ENCODE measurements around the gene SH2D1B. TPM values are rescaled to one million over a fixed set of nuclear protein-coding genes. Genes with fewer than 3 reads are reported as not detected.
A peak's percentile ranks its signal among the peaks of the same experiment; 100 is the strongest.

The SH2D1B gene
- total RNA-seq, 2 donors from 2014 or later = 0.32 TPM; not detected in 1

DNA sequence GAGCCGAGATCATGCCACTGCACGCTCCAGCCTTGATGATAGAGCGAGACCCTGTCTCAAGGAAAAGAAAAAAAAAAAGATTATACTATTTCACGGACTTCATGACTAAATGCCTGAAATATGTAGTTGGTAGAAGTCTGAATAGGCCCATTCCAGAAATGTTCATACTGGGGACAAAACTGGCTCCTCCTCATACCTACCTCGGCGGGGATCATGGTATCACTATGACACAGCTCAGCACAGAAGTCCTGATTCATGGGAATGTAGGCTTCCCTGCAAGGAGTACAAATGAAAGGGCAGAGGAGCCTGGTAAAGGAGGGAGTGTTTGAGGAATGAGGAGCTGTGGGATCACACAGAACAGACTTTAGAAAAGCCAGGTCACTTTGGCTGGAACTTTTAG lies 40.3 kb downstream of the SH2D1B start:
- H3K27me3 Mint-ChIP-seq (ENCODE audit: low read depth) = no peaks in the 10 kb centered on the region
- H3K4me3 Mint-ChIP-seq = no peak overlapping the region
- H3K4me1 Mint-ChIP-seq (ENCODE audit: low read depth) = no peaks in the 10 kb centered on the region
- H3K9me3 Mint-ChIP-seq = no peaks in the 10 kb centered on the region
- DNase-seq (no peak), ATAC-seq (replicated peaks in 1 of 2) (no peak)
- H3K27ac Mint-ChIP-seq = no peak overlapping the region
- no peaks in the 10 kb centered on the region for H3K36me3 Mint-ChIP-seq (ENCODE audit: insufficient read depth in 2 of 2)

GRCh38 chr1:162370721-162371120 lies 41.2 kb downstream of the SH2D1B start:
- ATAC-seq (replicated peaks in 1 of 2) (no peak), DNase-seq (no peak)
- Mint-ChIP-seq H3K9me3 (no peaks in the 10 kb centered on the region), H3K27ac (no peak overlapping the region), H3K4me3 (no peak overlapping the region), H3K4me1 (ENCODE audit: low read depth) (no peaks in the 10 kb centered on the region), H3K36me3 (ENCODE audit: insufficient read depth in 2 of 2) (no peaks in the 10 kb centered on the region), H3K27me3 (ENCODE audit: low read depth) (no peaks in the 10 kb centered on the region)

GRCh38 chr1:162370161-162370560 lies 41.8 kb downstream of the SH2D1B start:
- ATAC-seq (replicated peaks in 1 of 2) = no peak
- H3K36me3 Mint-ChIP-seq (ENCODE audit: insufficient read depth in 2 of 2) = no peaks in the 10 kb centered on the region
- H3K4me3 Mint-ChIP-seq = no peak overlapping the region
- DNase-seq = no peak
- H3K27ac Mint-ChIP-seq = no peak overlapping the region
- no peaks in the 10 kb centered on the region for H3K9me3 Mint-ChIP-seq
- no peaks in the 10 kb centered on the region for H3K27me3 Mint-ChIP-seq (ENCODE audit: low read depth)
- H3K4me1 Mint-ChIP-seq (ENCODE audit: low read depth) = no peaks in the 10 kb centered on the region

- H3K4me3 Mint-ChIP-seq = no peak overlapping the region
- H3K9me3 Mint-ChIP-seq = no peaks in the 10 kb centered on the region
- no peak overlapping the region for H3K27ac Mint-ChIP-seq
- no peaks in the 10 kb centered on the region for H3K4me1 Mint-ChIP-seq (ENCODE audit: low read depth)
- DNase-seq = no peak
- no peaks in the 10 kb centered on the region for H3K36me3 Mint-ChIP-seq (ENCODE audit: insufficient read depth in 2 of 2)
- H3K27me3 Mint-ChIP-seq (ENCODE audit: low read depth) = no peaks in the 10 kb centered on the region
- no peak for ATAC-seq (replicated peaks in 1 of 2)
These were observed 42.4 kb downstream of the SH2D1B start for GRCh38 chr1:162369571-162369970.

GRCh38 chr1:162368451-162368850 lies 43.5 kb downstream of the SH2D1B start:
- Mint-ChIP-seq H3K27ac (no peak overlapping the region), H3K27me3 (ENCODE audit: low read depth) (no peaks in the 10 kb centered on the region), H3K9me3 (no peaks in the 10 kb centered on the region), H3K36me3 (ENCODE audit: insufficient read depth in 2 of 2) (no peaks in the 10 kb centered on the region), H3K4me3 (no peak overlapping the region), H3K4me1 (ENCODE audit: low read depth) (no peaks in the 10 kb centered on the region)
- ATAC-seq (replicated peaks in 1 of 2) = no peak
- DNase-seq = no peak

DNA sequence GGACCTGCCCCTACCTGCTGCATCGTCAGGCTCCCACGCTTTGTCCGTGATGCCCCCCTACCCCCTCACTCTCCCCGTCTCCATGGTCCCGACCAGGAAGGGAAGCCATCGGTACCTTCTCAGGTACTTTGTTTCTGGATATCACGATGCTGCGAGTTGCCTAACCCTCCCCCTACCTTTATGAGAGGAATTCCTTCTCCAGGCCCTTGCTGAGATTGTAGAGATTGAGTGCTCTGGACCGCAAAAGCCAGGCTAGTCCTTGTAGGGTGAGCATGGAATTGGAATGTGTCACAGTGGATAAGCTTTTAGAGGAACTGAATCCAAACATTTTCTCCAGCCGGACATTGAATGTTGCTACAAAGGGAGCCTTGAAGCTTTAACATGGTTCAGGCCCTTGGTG lies 44.2 kb downstream of the SH2D1B start:
- H3K9me3 Mint-ChIP-seq = no peaks in the 10 kb centered on the region
- no peak overlapping the region for H3K4me3 Mint-ChIP-seq
- H3K27ac Mint-ChIP-seq = no peak overlapping the region
- DNase-seq (no peak), ATAC-seq (replicated peaks in 1 of 2) (no peak)
- no peaks in the 10 kb centered on the region for H3K27me3 Mint-ChIP-seq (ENCODE audit: low read depth)
- H3K36me3 Mint-ChIP-seq (ENCODE audit: insufficient read depth in 2 of 2) = no peaks in the 10 kb centered on the region
- H3K4me1 Mint-ChIP-seq (ENCODE audit: low read depth) = no peaks in the 10 kb centered on the region

DNA sequence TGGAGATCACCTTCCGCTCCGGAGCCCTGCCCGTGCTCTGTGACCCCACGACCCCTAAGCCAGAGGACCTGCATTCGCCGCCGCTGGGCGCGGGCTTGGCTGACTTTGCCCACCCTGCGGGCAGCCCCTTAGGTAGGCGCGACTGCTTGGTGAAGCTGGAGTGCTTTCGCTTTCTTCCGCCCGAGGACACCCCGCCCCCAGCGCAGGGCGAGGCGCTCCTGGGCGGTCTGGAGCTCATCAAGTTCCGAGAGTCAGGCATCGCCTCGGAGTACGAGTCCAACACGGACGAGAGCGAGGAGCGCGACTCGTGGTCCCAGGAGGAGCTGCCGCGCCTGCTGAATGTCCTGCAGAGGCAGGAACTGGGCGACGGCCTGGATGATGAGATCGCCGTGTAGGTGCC lies 44.9 kb downstream of the SH2D1B start:
- no peaks in the 10 kb centered on the region for H3K9me3 Mint-ChIP-seq
- no peak overlapping the region for H3K27ac Mint-ChIP-seq
- no peak for DNase-seq
- peak in 1 of 2 donors; percentile 44 for ATAC-seq (replicated peaks in 1 of 2)
- no peaks in the 10 kb centered on the region for H3K27me3 Mint-ChIP-seq (ENCODE audit: low read depth)
- no peaks in the 10 kb centered on the region for H3K4me1 Mint-ChIP-seq (ENCODE audit: low read depth)
- no peaks in the 10 kb centered on the region for H3K36me3 Mint-ChIP-seq (ENCODE audit: insufficient read depth in 2 of 2)
- peak overlapping the region in 1 of 2 donors; percentile 70 for H3K4me3 Mint-ChIP-seq

DNA sequence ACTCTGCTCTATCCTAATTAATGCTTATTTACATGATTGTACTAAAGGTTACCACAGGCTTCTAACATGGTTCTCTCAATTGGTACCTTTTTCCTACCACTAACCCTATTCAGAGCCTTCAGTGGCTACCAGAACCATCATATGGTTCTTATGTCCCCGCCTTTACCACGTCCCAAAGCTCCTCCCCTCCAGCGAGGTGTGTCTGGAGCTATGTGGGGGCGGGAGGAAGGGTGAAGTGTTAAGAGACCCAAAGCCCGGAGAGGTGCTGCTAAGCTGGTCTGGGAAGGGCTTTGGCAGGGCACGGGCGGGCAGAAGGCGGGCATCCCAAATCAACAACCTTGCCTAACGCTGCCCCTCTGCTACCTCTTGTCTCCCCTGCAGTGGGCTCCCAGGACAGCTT lies 45.3 kb downstream of the SH2D1B start:
- peak in 1 of 2 donors; percentile 27 for ATAC-seq (replicated peaks in 1 of 2)
- DNase-seq = no peak
- peak overlapping the region in 1 of 2 donors; percentile 70 for H3K4me3 Mint-ChIP-seq
- no peaks in the 10 kb centered on the region for H3K36me3 Mint-ChIP-seq (ENCODE audit: insufficient read depth in 2 of 2)
- H3K4me1 Mint-ChIP-seq (ENCODE audit: low read depth) = no peaks in the 10 kb centered on the region
- no peak overlapping the region for H3K27ac Mint-ChIP-seq
- H3K9me3 Mint-ChIP-seq = no peaks in the 10 kb centered on the region
- H3K27me3 Mint-ChIP-seq (ENCODE audit: low read depth) = no peaks in the 10 kb centered on the region

DNA sequence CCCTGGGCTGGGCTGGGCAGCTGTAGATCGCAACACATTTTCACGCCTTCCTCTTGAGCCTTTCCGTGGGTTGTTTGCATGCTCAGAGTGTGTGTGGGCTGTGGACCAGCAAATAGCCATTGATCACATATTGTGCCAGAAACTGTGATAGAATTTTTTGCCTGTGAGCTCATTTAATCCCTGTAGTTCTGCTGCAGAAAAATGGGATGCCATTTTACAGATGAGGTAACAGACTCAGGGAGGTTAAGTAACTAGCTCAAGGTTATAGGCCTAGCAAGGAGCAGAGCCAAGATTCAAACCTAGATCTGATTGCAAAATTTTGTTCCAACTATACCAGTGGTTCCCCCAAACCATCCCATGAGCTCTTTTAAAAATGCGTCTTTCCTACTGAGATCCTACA lies 45.8 kb downstream of the SH2D1B start:
- Mint-ChIP-seq H3K9me3 (no peaks in the 10 kb centered on the region), H3K27me3 (ENCODE audit: low read depth) (no peaks in the 10 kb centered on the region), H3K27ac (no peak overlapping the region), H3K36me3 (ENCODE audit: insufficient read depth in 2 of 2) (no peaks in the 10 kb centered on the region), H3K4me1 (ENCODE audit: low read depth) (no peaks in the 10 kb centered on the region), H3K4me3 (no peak overlapping the region)
- DNase-seq = no peak
- no peak for ATAC-seq (replicated peaks in 1 of 2)

DNA sequence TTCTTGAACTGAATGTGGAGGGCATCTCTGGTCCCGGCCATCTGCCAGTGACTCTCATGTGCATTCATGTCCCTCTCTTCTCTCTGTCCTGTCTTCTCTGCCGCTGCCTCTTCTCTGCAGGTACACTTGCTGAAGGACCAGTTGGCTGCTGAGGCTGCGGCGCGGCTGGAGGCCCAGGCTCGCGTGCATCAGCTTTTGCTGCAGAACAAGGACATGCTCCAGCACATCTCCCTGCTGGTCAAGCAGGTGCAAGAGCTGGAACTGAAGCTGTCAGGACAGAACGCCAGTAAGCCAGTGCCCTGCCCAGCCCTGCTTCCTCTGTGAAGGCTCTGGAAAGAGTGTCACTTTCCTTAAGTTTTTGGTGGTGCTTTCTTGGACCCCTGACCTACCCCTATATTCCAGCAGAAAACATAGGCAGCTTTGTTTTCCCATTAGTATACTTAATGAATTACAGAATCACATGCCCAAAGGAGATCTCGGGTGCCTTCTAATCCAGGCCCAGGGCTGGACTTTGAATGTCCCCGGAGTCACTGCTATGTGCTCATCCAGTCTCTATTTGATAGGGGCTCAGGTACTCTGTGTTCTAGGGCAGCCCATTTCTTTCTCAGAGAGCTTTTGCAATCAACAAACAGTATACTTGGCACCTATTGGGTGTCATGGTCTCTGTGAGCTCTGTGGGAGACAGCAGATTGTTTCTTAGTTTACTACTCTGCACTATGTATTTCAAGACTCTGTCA lies 46.5 kb downstream of the SH2D1B start:
- ATAC-seq (replicated peaks in 1 of 2) (no peak), DNase-seq (no peak)
- Mint-ChIP-seq H3K4me3 (no peak overlapping the region), H3K4me1 (ENCODE audit: low read depth) (no peaks in the 10 kb centered on the region), H3K36me3 (ENCODE audit: insufficient read depth in 2 of 2) (no peaks in the 10 kb centered on the region), H3K27me3 (ENCODE audit: low read depth) (no peaks in the 10 kb centered on the region), H3K9me3 (no peaks in the 10 kb centered on the region), H3K27ac (no peak overlapping the region)

- Mint-ChIP-seq H3K36me3 (ENCODE audit: insufficient read depth in 2 of 2) (no peaks in the 10 kb centered on the region), H3K9me3 (no peaks in the 10 kb centered on the region), H3K27ac (no peak overlapping the region), H3K27me3 (ENCODE audit: low read depth) (no peaks in the 10 kb centered on the region), H3K4me3 (no peak overlapping the region), H3K4me1 (ENCODE audit: low read depth) (no peaks in the 10 kb centered on the region)
- ATAC-seq (replicated peaks in 1 of 2) (no peak), DNase-seq (no peak)
These were observed 47.4 kb downstream of the SH2D1B start for GRCh38 chr1:162364498-162364897.

DNA sequence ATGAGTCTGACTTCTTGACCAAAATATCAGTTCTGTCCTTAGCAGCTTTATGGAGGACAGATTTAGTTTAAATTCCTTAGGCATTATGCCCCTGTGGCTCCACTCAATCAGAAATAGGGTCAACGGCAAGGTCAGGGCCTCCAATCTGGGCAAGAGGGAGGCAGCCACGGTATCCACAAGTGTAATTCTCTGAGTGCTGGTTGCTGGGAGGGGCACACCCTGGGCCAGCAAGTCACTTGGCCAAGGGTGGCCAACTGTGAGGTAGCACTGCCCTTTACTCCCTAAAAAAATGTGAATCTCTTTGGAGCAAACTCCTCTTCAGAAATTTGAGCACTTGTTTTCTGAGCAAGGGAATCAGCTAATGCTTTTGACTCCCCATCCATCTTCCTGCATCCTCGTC lies 48.1 kb downstream of the SH2D1B start:
- H3K4me1 Mint-ChIP-seq (ENCODE audit: low read depth) = no peaks in the 10 kb centered on the region
- H3K4me3 Mint-ChIP-seq = no peak overlapping the region
- H3K36me3 Mint-ChIP-seq (ENCODE audit: insufficient read depth in 2 of 2) = no peaks in the 10 kb centered on the region
- no peaks in the 10 kb centered on the region for H3K27me3 Mint-ChIP-seq (ENCODE audit: low read depth)
- DNase-seq (no peak), ATAC-seq (replicated peaks in 1 of 2) (no peak)
- H3K9me3 Mint-ChIP-seq = no peaks in the 10 kb centered on the region
- no peak overlapping the region for H3K27ac Mint-ChIP-seq

- DNase-seq (no peak), ATAC-seq (replicated peaks in 1 of 2) (no peak)
- H3K36me3 Mint-ChIP-seq (ENCODE audit: insufficient read depth in 2 of 2) = no peaks in the 10 kb centered on the region
- no peak overlapping the region for H3K4me3 Mint-ChIP-seq
- no peaks in the 10 kb centered on the region for H3K27me3 Mint-ChIP-seq (ENCODE audit: low read depth)
- no peak overlapping the region for H3K27ac Mint-ChIP-seq
- H3K9me3 Mint-ChIP-seq = no peaks in the 10 kb centered on the region
- H3K4me1 Mint-ChIP-seq (ENCODE audit: low read depth) = no peaks in the 10 kb centered on the region
These were observed 50.6 kb downstream of the SH2D1B start for GRCh38 chr1:162361349-162361748.

- no peaks in the 10 kb centered on the region for H3K27me3 Mint-ChIP-seq (ENCODE audit: low read depth)
- H3K27ac Mint-ChIP-seq = no peak overlapping the region
- no peak overlapping the region for H3K4me3 Mint-ChIP-seq
- H3K36me3 Mint-ChIP-seq (ENCODE audit: insufficient read depth in 2 of 2) = no peaks in the 10 kb centered on the region
- no peak for DNase-seq
- no peaks in the 10 kb centered on the region for H3K4me1 Mint-ChIP-seq (ENCODE audit: low read depth)
- H3K9me3 Mint-ChIP-seq = no peaks in the 10 kb centered on the region
- ATAC-seq (replicated peaks in 1 of 2) = no peak
These were observed 51.1 kb downstream of the SH2D1B start for GRCh38 chr1:162360874-162361260.
